ENCODE results near the gene GRB10.
"Not testable (repeated sequence)": the region's sequence is repeated elsewhere in the genome, so short reads cannot be mapped to it uniquely, and the experiment has no call there.

GRB10 gene

DNA sequence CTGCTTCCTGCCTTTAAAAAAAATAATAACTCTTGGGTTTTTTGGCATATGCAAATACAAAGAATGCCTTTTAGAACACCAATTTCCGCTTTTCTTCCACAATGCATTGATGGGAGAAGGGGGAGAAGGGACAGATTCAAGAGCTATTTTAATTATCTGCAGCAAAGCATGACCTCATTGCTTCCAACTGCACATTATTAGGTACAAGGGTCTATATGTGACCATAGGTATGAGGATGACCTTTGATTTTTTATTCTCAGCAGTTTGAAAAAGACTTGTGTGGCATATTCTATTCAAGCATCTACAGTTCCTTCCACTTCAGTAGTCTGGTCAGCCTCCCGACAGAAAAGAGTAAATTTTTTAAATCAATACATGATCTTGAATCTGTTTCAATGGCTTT is 39.7 kb downstream of the GRB10 start:
- no peak for DNase-seq

DNA sequence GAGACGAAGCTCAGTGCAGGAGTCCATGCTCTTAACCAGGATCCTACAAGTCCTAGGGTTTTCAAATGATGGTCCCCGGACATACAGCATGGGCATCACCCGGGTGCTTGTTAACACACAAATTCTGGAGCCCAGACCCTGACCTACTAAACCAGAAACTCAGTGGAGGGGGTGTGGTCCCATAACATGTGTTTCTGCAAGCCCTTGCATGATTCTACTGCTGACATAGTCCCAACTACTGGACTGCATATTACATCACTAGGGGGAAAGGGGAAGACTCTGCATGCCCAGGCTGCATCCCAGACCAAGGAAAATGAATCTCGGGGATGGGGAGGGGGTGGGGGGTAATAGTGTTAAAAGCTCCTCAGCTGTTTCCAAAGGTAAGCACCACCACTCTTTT is 40.3 kb downstream of the GRB10 start:
- no peak for DNase-seq

GRCh38 chr7:50739744-50740435 is 42.8 kb downstream of the GRB10 start:
- DNase-seq: no peak

GRCh38 chr7:50738932-50739331 is 43.8 kb downstream of the GRB10 start:
- DNase-seq: no peak

- DNase-seq: not testable (repeated sequence)
These were observed 46.9 kb downstream of the GRB10 start for GRCh38 chr7:50735836-50736235.

- no peak for DNase-seq
These were observed 47.4 kb downstream of the GRB10 start for GRCh38 chr7:50735333-50735732.

GRCh38 chr7:50734246-50734645 is 48.5 kb downstream of the GRB10 start:
- DNase-seq: no peak

DNA sequence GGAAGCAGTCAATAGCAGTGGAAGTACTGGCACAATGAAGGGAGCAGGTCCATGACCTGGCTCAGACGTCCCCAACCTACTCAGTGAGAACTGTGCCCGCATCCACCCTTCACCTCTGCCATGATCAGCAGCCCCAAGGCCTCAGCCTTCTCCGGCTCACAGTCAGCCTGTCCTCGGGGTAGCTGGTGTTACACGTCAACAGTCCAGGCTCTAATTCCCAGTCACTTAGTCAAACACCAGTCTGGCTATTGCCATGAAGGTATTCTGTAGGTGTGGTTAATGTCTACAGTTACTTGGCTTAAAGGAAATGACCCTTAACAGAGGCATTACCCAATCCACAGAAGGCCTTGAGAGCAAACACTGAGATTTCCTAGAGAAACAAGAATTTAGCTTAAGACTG is 49.1 kb downstream of the GRB10 start:
- no peak for DNase-seq

- DNase-seq: no peak
These were observed 50.8 kb downstream of the GRB10 start for GRCh38 chr7:50731703-50732582.

DNA sequence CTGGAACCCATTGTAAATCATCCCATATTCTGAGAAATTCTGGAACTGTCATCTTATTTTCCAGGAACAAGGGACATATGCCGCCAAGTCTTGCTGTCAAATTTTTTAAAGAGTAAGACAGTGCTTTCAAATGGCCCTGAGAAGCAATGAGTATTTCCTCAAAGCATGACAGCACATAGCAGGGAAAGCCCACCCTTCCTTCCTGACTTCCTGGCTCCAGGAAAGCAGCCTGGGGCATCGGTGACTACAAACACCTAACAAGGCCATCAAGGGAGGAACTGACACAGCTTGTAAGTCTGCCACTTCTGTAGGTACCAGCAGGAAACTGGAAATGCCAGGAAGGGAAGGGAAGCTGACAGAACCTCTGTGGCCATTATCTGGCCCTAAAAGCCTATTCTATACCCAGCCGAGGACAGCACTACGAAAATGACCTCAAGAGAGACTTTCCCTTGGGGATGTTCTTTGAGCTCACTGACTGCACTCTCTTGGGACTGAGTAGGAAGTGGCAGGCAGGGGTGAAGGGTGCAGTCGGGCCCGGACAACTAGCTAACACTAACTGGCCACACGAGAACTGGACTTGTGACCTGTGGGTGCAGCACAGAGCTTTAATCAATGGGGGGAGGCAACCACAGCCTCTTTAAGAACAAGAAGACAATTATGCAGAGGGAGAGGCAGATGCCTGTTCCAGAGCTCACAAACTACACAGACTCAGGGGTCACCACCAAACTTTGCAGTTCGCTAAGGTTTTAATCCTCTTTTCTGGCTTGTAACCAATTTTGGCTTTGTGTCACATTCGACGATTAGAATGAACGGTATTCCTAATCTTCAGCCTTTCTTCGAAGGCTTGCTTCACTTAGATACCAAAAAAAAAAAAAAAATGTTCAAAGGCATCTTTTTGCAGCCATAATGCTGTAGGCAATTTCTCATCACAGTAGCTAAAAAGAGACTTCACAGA is 52.0 kb downstream of the GRB10 start:
- DNase-seq: no peak

- DNase-seq: no peak
These were observed 52.7 kb downstream of the GRB10 start for GRCh38 chr7:50729962-50730361.

DNA sequence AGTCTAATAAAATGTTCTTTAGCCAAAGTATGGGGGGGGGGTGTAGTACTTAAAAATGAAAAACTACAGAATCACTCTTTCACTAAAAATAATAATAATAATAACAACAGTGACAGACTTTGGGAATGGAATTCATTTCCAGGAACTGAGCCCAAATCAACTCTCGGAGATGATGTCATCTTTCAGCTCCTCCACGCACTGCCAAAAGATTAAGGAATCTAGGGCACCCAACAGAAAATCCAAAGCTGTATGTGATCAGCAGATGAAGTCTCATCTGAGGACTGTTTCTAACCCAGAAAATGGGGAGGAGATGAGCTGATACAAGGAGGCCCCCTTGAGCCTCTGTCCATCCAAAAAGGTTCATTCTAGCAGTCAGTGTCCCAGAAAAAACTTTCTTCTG is 54.5 kb downstream of the GRB10 start:
- DNase-seq: no peak

DNA sequence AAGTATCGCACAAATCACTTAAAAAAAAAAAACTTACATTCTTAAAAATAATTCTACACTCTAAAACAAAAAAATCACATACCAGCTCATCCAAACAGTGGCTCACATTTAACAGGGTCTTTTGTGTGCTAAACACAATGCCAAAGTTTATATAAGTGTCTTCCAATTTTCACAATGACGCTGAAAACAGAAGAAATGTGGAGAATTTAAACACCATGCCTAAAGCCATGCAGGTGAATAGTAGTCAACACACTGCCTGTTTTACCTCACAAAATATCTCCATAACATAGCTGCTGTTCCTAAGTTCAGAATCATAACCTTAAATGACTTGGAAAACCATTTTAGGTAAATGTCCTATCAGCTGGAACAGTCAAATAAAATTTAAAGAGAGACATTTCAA is 55.0 kb downstream of the GRB10 start:
- DNase-seq: no peak

- no peak for DNase-seq
These were observed 55.6 kb downstream of the GRB10 start for GRCh38 chr7:50727072-50727471.

DNA sequence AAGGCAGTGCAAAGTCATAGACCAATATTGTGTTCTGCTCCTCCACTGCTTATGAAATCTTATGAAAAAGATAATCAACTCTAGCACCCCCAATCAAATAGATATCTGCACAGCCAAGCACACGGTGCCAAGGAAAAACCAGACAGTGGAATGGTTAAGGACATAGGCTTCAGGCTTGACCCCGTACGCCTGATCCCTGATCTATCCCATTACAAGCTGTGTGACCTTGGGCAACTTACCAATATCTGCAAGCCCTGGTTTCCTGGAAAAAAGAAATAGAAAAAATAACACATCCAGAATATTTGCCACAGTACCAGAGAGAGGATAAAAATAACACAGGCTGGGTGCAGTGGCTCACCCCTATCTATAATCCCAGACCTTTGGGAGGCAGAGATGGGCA is 56.9 kb downstream of the GRB10 start:
- DNase-seq: no peak

DNA sequence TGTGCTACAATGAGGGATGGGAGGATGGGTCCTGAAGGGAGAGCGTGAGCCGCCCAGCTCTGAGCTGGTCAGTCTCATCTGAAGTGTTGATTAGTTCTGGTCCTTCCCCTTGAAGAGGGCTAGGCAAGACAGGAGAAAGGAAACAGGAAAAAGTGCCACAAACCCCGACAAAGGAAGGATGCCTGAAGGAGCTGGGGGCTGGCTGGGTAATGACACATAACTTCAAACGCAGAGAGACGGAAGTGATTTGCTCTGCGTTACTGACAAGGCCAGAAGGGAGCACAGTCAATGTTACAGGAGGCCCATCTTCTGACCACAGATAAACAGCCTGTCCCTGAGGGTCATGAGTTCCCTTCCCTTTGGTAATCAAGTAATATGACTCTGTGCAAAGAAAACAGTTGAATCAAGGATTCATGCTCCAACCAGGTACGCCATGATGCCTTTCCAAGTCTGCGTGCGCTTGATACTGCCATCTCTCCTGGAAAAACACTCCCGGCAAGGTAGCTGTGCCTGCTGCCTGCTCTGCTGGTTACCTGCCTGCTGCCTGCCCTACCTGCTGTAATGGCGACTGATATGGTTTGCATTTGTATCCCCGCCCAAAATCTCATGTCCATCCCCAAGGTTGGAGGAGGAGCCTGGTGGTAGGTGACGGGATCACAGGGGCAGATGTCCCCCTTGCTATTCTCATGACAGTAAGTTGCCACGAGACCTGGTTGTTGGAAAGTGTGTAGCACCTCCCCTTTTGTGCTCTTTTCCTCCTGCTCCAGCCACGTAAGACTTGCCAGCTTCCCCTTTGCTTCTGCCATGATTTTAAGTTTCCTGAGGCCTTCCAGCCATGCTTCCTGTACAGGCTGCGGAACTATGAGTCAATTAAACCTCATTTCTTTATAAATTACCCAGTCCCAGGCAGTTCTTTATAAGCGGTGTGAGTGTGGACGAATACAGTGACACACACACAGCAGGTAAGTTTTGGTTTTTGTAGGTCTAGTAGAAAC is 57.9 kb downstream of the GRB10 start:
- DNase-seq: no peak

GRCh38 chr7:50723888-50724287 is 58.8 kb downstream of the GRB10 start:
- no peak for DNase-seq

DNA sequence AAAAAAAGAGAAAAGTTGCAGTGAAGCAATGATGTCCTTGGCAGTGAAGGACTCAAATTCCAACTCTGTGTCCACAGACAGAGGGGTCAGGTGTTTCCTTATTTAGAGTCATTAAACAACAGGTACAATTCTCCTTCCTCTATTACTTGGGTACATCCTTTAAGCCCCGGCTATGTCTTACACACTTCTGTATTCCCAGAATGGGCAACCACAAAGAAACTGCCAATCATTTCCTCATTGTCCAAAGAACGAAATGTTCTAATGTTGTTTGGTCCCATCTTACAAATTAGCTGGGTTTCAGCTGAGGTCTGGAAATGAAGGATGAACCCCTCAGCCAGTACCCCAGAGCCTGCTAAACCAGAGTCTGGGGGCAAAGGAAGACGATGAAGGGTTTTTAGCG is 59.5 kb downstream of the GRB10 start:
- DNase-seq: no peak

DNA sequence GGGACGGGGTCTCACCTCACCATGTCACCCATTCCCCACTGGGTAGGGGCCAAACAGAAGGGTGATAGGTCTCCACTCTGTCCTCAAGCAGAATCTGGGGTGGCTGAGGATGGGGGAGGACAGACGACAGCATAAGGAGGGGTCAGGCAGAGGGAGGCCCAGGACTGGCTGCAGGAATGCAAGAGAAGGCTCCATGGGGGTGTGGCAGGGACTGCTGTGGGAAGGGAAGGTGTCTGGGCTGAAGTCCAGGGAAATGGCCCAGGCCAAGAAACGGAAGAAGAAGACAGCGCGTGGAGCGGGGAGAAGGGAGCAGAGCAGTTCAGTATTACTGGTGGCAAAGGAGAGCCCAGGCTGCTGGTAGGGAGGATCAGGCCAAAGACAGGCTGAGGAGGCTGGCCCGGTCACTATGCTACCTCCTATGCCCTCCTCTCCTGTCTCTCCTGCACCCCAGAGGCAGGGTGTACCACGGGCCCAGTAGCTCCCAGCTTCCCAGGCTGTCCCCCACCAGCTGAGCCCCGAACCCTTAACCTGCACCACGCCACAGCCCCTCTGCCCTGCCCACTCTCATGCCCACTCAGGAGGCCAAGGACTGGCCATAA is 60.9 kb downstream of the GRB10 start:
- DNase-seq: no peak

GRCh38 chr7:50721160-50721559 is 61.5 kb downstream of the GRB10 start:
- no peak for DNase-seq

GRCh38 chr7:50720295-50720694 is 62.4 kb downstream of the GRB10 start:
- DNase-seq: no peak

DNA sequence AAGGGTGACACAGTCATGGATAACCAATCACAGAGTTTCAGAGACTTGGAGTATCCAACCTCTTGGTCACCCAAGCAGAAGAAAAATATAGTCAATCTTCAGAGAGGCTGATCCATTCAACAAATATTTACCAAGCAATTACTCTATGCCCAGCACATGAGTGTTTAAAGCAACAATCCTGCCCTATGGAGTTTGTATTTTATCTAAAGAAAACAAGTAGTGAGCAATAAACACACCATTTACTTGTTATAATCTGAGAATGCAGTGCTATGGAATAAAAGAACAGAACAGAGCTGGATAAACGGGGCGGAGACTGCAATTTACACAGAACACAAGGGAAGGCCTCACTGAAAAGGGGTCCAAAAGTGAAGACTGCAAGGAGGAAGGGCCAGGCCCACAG is 63.8 kb downstream of the GRB10 start:
- no peak for DNase-seq

Data from COR-L47 (cell line).